AG04450 (cell line): ENCODE results near the gene TMEM39B. TPM values are rescaled to one million over a fixed set of nuclear protein-coding genes. Genes with fewer than 3 reads are reported as not detected.

Experiments
- CTCF ChIA-PET: fragments of 300-600, 350-600 bp; formaldehyde crosslinking; extraction: SDS; loops from one replicate; lab custom pipeline; 2022; ENCODE audit warnings: antibody characterized with exemption, inconsistent platforms; lab: Charles Lee
- POLR2A ChIA-PET: fragments of 350-600 bp; formaldehyde crosslinking; extraction: SDS; loops from one replicate; lab custom pipeline; 2021; ENCODE audit warnings: antibody characterized with exemption, inconsistent platforms; lab: Yijun Ruan, JAX
- DNase-seq: peaks from one replicate; pipeline ENCODE4 v3.0.0-alpha.2; 2011; ENCODE audit warnings: low read depth, low spot score
- H3K27ac ChIP-seq: one replicate; pipeline ENCODE4 v1.5.1; 2012; ENCODE audit warnings: low read depth, low read length, control low read depth
- H3K27me3 ChIP-seq: one replicate; pipeline ENCODE4 v1.6.0; 2012; ENCODE audit warnings: low read length; ENCODE audit not compliant: control insufficient read depth, insufficient read depth
- H3K4me3 ChIP-seq: 2 replicates; pipeline ENCODE4 v1.5.1; 2011; ENCODE audit warnings: mild to moderate bottlenecking, low read depth, low read length, control low read depth
- H3K9me3 ChIP-seq: 2 replicates; pipeline ENCODE4 v1.5.1; 2012; ENCODE audit warnings: low read length; ENCODE audit not compliant: control insufficient read depth, insufficient read depth
- polyA plus RNA-seq: library from polyadenylated mRNA; depleted of rRNA; stranded (reverse); fragments of >200 nt; gene quantifications from 2 replicates; pipeline ENCODE4 v1.2.3, GENCODE V29; 2011
- TF ChIP-seq, protein P1 (sequence below): IDR thresholded peaks from 2 replicates; pipeline ENCODE4 v1.5.1; 2011; ENCODE audit warnings: low read depth, low read length, control low read depth, inconsistent platforms

Gene TMEM39B
- polyA plus RNA-seq, 1 experiment, result 16.2 TPM

DNA sequence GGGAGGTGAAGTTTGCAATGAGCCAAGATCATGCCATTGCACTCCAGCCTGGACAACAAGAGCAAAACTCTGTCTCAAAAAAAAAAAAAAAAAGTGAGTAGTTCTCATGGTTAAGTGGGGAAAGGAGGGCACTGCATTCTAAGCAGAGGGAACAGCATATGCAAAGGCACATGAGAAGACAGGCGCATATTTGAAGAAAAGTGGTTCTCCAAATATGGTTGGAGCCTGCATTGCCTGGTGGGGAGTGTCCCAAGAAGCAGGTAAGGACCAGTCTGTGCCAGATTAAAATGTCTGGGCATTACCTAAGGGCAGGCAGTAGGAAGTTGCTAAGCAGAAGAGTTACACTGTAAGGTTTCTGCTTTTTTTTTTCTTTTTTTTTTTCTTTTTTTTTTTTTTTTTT lies 32.6 kb downstream of the TMEM39B start:
- H3K27me3 ChIP-seq, result no peaks in the 10 kb centered on the region
- CTCF ChIA-PET, result interaction anchor here (0.6 kb wide), 1 partner anchor 15 kb away, joined by 5 read pairs; no protein-coding TSS in a partner anchor
- H3K9me3 ChIP-seq, result no peaks in the 10 kb centered on the region; the same call in 1 of the 2 replicates
- no peak overlapping the region for H3K27ac ChIP-seq
- POLR2A ChIA-PET, result no interaction called here
- DNase-seq, result no peak
- TF ChIP-seq, protein P1, sequence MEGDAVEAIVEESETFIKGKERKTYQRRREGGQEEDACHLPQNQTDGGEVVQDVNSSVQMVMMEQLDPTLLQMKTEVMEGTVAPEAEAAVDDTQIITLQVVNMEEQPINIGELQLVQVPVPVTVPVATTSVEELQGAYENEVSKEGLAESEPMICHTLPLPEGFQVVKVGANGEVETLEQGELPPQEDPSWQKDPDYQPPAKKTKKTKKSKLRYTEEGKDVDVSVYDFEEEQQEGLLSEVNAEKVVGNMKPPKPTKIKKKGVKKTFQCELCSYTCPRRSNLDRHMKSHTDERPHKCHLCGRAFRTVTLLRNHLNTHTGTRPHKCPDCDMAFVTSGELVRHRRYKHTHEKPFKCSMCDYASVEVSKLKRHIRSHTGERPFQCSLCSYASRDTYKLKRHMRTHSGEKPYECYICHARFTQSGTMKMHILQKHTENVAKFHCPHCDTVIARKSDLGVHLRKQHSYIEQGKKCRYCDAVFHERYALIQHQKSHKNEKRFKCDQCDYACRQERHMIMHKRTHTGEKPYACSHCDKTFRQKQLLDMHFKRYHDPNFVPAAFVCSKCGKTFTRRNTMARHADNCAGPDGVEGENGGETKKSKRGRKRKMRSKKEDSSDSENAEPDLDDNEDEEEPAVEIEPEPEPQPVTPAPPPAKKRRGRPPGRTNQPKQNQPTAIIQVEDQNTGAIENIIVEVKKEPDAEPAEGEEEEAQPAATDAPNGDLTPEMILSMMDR, result no peak
- no peak overlapping the region for H3K4me3 ChIP-seq

DNA sequence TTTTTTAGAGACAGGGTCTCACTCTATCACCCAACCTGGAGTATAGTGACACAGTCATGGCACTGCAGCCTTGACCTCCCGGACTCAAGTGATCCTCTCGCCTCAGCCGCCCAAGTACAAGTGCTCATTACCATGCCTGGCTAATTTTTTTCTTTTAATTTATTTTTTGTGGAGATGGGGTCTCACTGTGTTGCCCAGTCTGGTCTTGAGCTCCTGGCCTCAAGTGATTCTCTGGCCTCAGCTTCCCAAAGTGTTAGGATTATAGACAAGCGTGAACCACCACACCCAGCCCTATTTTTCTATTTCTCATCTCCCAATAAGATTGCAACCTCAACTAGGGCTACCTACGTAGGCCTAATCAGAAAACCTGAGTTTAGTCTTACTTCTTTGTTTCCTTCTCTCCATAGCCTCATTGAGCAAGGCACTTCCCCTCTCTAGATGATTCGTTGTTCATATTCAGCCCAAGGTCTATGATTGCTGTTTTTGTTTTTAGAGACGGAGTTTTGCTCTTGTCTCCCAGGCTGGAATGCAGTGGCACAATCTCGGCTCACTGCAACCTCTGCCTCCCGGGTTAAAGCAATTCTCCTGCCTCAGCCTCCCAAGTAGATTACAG lies 34.0 kb downstream of the TMEM39B start:
- TF ChIP-seq, protein P1, result no peak
- H3K4me3 ChIP-seq, result no peak overlapping the region
- no peaks in the 10 kb centered on the region; the same call in 1 of the 2 replicates for H3K9me3 ChIP-seq
- CTCF ChIA-PET, result no interaction called here
- H3K27ac ChIP-seq, result no peak overlapping the region
- no peak for DNase-seq
- POLR2A ChIA-PET, result interaction anchor here (0.9 to 2.5 kb wide), 2 partner anchors 73 to 94 kb away, joined by 3 to 19 read pairs; partner anchors contain the start of genes CCDC28B and TXLNA
- H3K27me3 ChIP-seq, result no peaks in the 10 kb centered on the region

DNA sequence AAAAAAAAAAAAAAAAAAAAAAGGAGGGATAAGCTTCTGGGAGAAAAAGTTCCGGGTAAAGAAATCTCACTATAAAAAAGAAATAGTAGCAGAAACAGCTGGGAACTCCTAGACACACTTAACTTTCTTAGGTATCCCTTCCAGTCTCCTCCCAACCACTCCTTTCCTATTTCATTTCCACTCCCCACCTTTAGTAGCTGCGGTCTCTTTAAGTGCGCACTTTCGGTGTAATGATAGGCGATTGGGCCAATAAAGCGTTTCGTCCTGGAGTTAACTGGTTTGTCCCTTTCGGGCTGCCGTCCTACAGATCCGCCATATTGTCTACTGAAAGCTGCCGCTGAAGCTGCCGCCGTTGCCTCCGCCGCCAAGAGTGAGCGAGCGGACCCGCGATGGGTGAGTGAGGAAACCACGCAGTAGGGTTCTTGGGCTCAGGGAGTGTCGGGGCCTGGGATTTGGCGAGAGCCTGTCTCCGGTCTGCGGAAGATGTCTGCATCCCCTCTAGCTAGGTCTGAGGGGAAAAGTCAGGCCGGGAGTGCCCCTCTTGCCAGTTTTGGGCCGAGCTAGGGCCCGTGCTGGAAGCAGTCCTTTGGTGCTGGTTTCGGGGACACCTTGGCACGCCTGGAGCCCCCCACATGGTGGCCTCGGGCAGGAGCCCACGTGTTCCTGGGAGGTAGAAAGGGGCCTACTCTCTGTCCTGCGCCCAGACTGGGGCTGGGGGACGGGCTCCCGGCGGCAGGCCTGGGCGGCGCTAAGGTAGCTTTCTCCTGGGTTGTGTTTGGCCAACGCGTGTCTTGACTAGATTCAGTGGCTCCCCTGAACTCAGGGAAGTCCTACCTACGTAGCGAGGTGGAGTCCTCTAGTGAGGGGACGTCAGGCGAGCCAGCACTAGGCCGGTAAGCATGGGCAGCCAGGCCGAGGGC lies 35.3 kb downstream of the TMEM39B start, which contains the start of gene KPNA6:
Gene KPNA6, plus strand, starts transcription at position 315 of the 920 bp plus-strand sequence. Its CDS starts 75 bp downstream, at position 390.
- no peaks in the 10 kb centered on the region for H3K27me3 ChIP-seq
- POLR2A ChIA-PET, result interaction anchor here (0.6 to 2.5 kb wide), 11 partner anchors 8 to 258 kb away, joined by 3 to 19 read pairs (median 7); partner anchors contain the start of genes CCDC28B, MARCKSL1, TMEM39B and TXLNA
- H3K4me3 ChIP-seq, result peak within 1 kb of the TSS; percentile 98
- H3K9me3 ChIP-seq, result no peaks in the 10 kb centered on the region; the same call in 1 of the 2 replicates
- TF ChIP-seq, protein P1, result no peak
- peak; percentile 92 for DNase-seq
- peak within 1 kb of the TSS; percentile 89 for H3K27ac ChIP-seq
- CTCF ChIA-PET, result interaction anchor here (0.7 to 4.1 kb wide), 9 partner anchors 10 to 194 kb away, joined by 3 to 20 read pairs (median 4); partner anchors contain the start of gene TMEM39B

DNA sequence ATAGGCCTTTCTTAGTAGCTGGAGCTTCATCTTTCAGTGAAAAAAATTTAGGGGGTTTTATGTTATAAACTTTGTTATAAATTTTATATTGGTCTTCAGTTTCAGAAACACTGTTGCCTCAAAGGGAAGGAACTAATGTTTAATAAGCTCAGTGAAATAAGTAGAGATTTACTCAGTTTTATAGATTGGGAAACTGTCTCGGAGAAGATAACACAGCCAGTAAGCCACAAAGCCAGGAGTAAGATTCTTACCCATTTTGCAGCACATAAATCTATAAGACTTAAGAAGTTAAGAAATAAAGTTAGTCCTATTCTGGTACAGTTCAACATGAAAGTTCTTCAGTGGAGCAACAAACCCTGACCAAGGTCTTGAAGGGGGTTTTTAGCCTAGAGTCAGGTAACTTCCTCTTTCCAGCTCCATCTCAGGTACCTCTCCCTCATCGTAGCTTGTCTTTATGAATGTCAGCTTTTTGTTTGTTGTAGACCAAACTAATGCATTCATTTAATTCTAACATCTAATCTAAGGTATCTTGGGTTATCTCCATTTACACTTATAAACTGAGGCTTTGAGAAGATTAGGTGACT lies 38.4 kb downstream of the TMEM39B start:
- Histone ChIP-seq H3K4me3 (no peak overlapping the region), H3K27me3 (no peaks in the 10 kb centered on the region), H3K27ac (no peak overlapping the region), H3K9me3 (no peaks in the 10 kb centered on the region; the same call in 1 of the 2 replicates)
- DNase-seq, result no peak
- ChIA-PET CTCF (interaction anchor here (0.7 to 4.1 kb wide), 5 partner anchors 10 to 78 kb away, joined by 3 to 20 read pairs (median 3); partner anchors contain the start of gene TMEM39B), POLR2A (interaction anchor here (0.6 kb wide), 1 partner anchor 84 kb away, joined by 6 read pairs; no protein-coding TSS in a partner anchor)
- TF ChIP-seq, protein P1, result no peak
